HG02981 (cell line): ENCODE results near the gene RIPK4.
"Not testable (repeated sequence)": the region's sequence is repeated elsewhere in the genome, so short reads cannot be mapped to it uniquely, and the experiment has no call there.

Experiments
- ATAC-seq: cut with Tn5 transposase; IDR thresholded peaks from one replicate; pipeline ENCODE4 v1.9.1; 2021; ENCODE audit warnings: mild to moderate bottlenecking, moderate library complexity; ENCODE audit not compliant: unreplicated experiment

RIPK4 gene

GRCh38 chr21:41717573-41718330 is 49.1 kb downstream of the RIPK4 start:
- no peak for ATAC-seq

- ATAC-seq: no peak
These were observed 50.1 kb downstream of the RIPK4 start for GRCh38 chr21:41716751-41717150.

GRCh38 chr21:41715649-41716281 is 51.1 kb downstream of the RIPK4 start:
- no peak for ATAC-seq

GRCh38 chr21:41714299-41714865 is 52.5 kb downstream of the RIPK4 start:
- ATAC-seq: not testable (repeated sequence)

GRCh38 chr21:41713495-41714281 is 53.2 kb downstream of the RIPK4 start:
- no peak for ATAC-seq

GRCh38 chr21:41712730-41713129 is 54.1 kb downstream of the RIPK4 start:
- ATAC-seq: no peak

- no peak for ATAC-seq
These were observed 54.7 kb downstream of the RIPK4 start for GRCh38 chr21:41712201-41712600.

- ATAC-seq: no peak
These were observed 55.3 kb downstream of the RIPK4 start for GRCh38 chr21:41711416-41712007.

- ATAC-seq: no peak
These were observed 56.1 kb downstream of the RIPK4 start for GRCh38 chr21:41710823-41711160.

GRCh38 chr21:41709965-41710822 is 56.7 kb downstream of the RIPK4 start:
- no peak for ATAC-seq

GRCh38 chr21:41709166-41709565 is 57.7 kb downstream of the RIPK4 start:
- ATAC-seq: no peak

GRCh38 chr21:41707960-41708330 is 58.9 kb downstream of the RIPK4 start:
- no peak for ATAC-seq

GRCh38 chr21:41707231-41707959 is 59.5 kb downstream of the RIPK4 start:
- ATAC-seq: no peak

- ATAC-seq: no peak
These were observed 60.2 kb downstream of the RIPK4 start for GRCh38 chr21:41706678-41707077.

- ATAC-seq: no peak
These were observed 60.6 kb downstream of the RIPK4 start for GRCh38 chr21:41706263-41706639.

GRCh38 chr21:41705546-41706262 is 61.1 kb downstream of the RIPK4 start:
- ATAC-seq: no peak

GRCh38 chr21:41703857-41704501 is 62.9 kb downstream of the RIPK4 start:
- ATAC-seq: no peak

GRCh38 chr21:41701749-41702148 is 65.1 kb downstream of the RIPK4 start:
- ATAC-seq: no peak

GRCh38 chr21:41699311-41699710 is 67.5 kb downstream of the RIPK4 start:
- ATAC-seq: no peak
